ENCODE data around the gene SPTBN1. TPM values are rescaled to one million over a fixed set of nuclear protein-coding genes. Genes with fewer than 3 reads are reported as not detected.

Gene SPTBN1
- total RNA-seq, 2 donors from 2014 or later: 321 to 326 TPM

GRCh38 chr2:54591551-54591950, 135.4 kb downstream of the SPTBN1 start:
- ATAC-seq: no peak
- DNase-seq: no peak
- intact Hi-C loops (cut with DNase I, micrococcal nuclease): no loop called here

GRCh38 chr2:54593249-54593648, 137.1 kb downstream of the SPTBN1 start:
- ATAC-seq (no peak), DNase-seq (no peak)
- intact Hi-C loops (cut with DNase I, micrococcal nuclease): no loop called here

GRCh38 chr2:54594048-54594447, 137.9 kb downstream of the SPTBN1 start:
- no peak for DNase-seq
- no peak for ATAC-seq
- intact Hi-C loops (cut with DNase I, micrococcal nuclease): no loop called here

GRCh38 chr2:54595161-54595803, 139.2 kb downstream of the SPTBN1 start:
- no peak for DNase-seq
- no peak for ATAC-seq
- intact Hi-C loops (cut with DNase I, micrococcal nuclease): no loop called here

- DNase-seq (no peak), ATAC-seq (peak; percentile 52)
- intact Hi-C loops (cut with DNase I, micrococcal nuclease): no loop called here
These were observed 140.1 kb downstream of the SPTBN1 start for GRCh38 chr2:54595999-54596902.

GRCh38 chr2:54597153-54597848, 141.2 kb downstream of the SPTBN1 start:
- peak; percentile 56 to 69 for DNase-seq
- intact Hi-C loops (cut with DNase I, micrococcal nuclease): no loop called here
- peak; percentile 58 for ATAC-seq

- ATAC-seq (no peak), DNase-seq (no peak)
- intact Hi-C loops (cut with DNase I, micrococcal nuclease): no loop called here
These were observed 142.5 kb downstream of the SPTBN1 start for GRCh38 chr2:54598347-54599325.

- ATAC-seq (peak; percentile 15), DNase-seq (no peak)
- intact Hi-C loops (cut with DNase I, micrococcal nuclease): no loop called here
These were observed 143.2 kb downstream of the SPTBN1 start for GRCh38 chr2:54599326-54599710.

- peak in 1 of 2 donors; percentile 63 for DNase-seq
- peak; percentile 53 for ATAC-seq
- intact Hi-C loops (cut with DNase I, micrococcal nuclease): no loop called here
These were observed 143.8 kb downstream of the SPTBN1 start for GRCh38 chr2:54599914-54600313.

GRCh38 chr2:54601339-54601738, 145.2 kb downstream of the SPTBN1 start:
- intact Hi-C loops (cut with DNase I, micrococcal nuclease): no loop called here
- no peak for ATAC-seq
- DNase-seq: no peak

GRCh38 chr2:54602736-54603322, 146.7 kb downstream of the SPTBN1 start:
- ATAC-seq: no peak
- intact Hi-C loops (cut with DNase I, micrococcal nuclease): no loop called here
- DNase-seq: no peak

- DNase-seq (no peak), ATAC-seq (no peak)
- intact Hi-C loops (cut with DNase I, micrococcal nuclease): no loop called here
These were observed 147.2 kb downstream of the SPTBN1 start for GRCh38 chr2:54603357-54603756.

- intact Hi-C loops (cut with DNase I, micrococcal nuclease): no loop called here
- no peak for DNase-seq
- ATAC-seq: no peak
These were observed 147.7 kb downstream of the SPTBN1 start for GRCh38 chr2:54603796-54604195.

- ATAC-seq: no peak
- no peak for DNase-seq
- intact Hi-C loops (cut with DNase I, micrococcal nuclease): no loop called here
These were observed 148.7 kb downstream of the SPTBN1 start for GRCh38 chr2:54604871-54605270.

- DNase-seq (no peak), ATAC-seq (no peak)
- intact Hi-C loops (cut with DNase I, micrococcal nuclease): no loop called here
These were observed 149.7 kb downstream of the SPTBN1 start for GRCh38 chr2:54605836-54606235.

- intact Hi-C loops (cut with DNase I, micrococcal nuclease): no loop called here
- DNase-seq (peak in 1 of 2 donors; percentile 35), ATAC-seq (peak; percentile 55)
These were observed 150.3 kb downstream of the SPTBN1 start for GRCh38 chr2:54606393-54606958.

GRCh38 chr2:54608224-54608623, 152.1 kb downstream of the SPTBN1 start:
- intact Hi-C loops (cut with DNase I, micrococcal nuclease): no loop called here
- ATAC-seq (no peak), DNase-seq (no peak)

- intact Hi-C loops (cut with DNase I, micrococcal nuclease): no loop called here
- ATAC-seq (no peak), DNase-seq (no peak)
These were observed 153.1 kb downstream of the SPTBN1 start for GRCh38 chr2:54609241-54609640.
